M059J (cell line): Measurements from ENCODE around the gene PGAP6. TPM values are rescaled to one million over a fixed set of nuclear protein-coding genes. Genes with fewer than 3 reads are reported as not detected.
A peak's percentile ranks its signal among the peaks of the same experiment; 100 is the strongest.
"Not testable (repeated sequence)": the region's sequence is repeated elsewhere in the genome, so short reads cannot be mapped to it uniquely, and the experiment has no call there.

Experiments
- DNase-seq: peaks from one replicate; pipeline ENCODE4 v3.0.0-alpha.2; 2012; ENCODE audit warnings: low read depth
- total RNA-seq: library from RNA; depleted of rRNA; stranded (reverse); fragments of >200 nt; shearing (Covaris generic); gene quantifications from 2 replicates; pipeline ENCODE4 v1.2.3, GENCODE V29; 2014

The PGAP6 gene
- total RNA-seq, 1 experiment from 2014 or later = 71.2 TPM

- DNase-seq = peak; percentile 25
Measured at GRCh38 chr16:351804-352520, 29.8 kb downstream of the PGAP6 start.

- DNase-seq = no peak
Measured at GRCh38 chr16:350203-350602, 31.6 kb downstream of the PGAP6 start.

- no peak for DNase-seq
Measured at GRCh38 chr16:349211-349610, 32.6 kb downstream of the PGAP6 start.

GRCh38 chr16:348495-348894 is 33.3 kb downstream of the PGAP6 start:
- not testable (repeated sequence) for DNase-seq

- DNase-seq = no peak
Measured at GRCh38 chr16:347203-347602, 34.6 kb downstream of the PGAP6 start.

- peak; percentile 46 for DNase-seq
Measured at GRCh38 chr16:346587-346986, 35.2 kb downstream of the PGAP6 start.

- DNase-seq = no peak
Measured at GRCh38 chr16:345772-346171, 36.0 kb downstream of the PGAP6 start.

GRCh38 chr16:342455-343213 is 39.1 kb downstream of the PGAP6 start:
- DNase-seq = no peak

- not testable (repeated sequence) for DNase-seq
Measured at GRCh38 chr16:341974-342336, 39.8 kb downstream of the PGAP6 start.

GRCh38 chr16:341095-341973 is 40.4 kb downstream of the PGAP6 start:
- not testable (repeated sequence) for DNase-seq

- no peak for DNase-seq
Measured at GRCh38 chr16:340370-341091, 41.2 kb downstream of the PGAP6 start.

- DNase-seq = no peak
Measured at GRCh38 chr16:339680-340079, 42.1 kb downstream of the PGAP6 start.

GRCh38 chr16:337975-338575 is 43.7 kb downstream of the PGAP6 start:
- DNase-seq = no peak

- no peak for DNase-seq
Measured at GRCh38 chr16:337437-337836, 44.3 kb downstream of the PGAP6 start.

- no peak for DNase-seq
Measured at GRCh38 chr16:336269-336668, 45.5 kb downstream of the PGAP6 start.

- peak; percentile 68 for DNase-seq
Measured at GRCh38 chr16:334861-335632, 46.7 kb downstream of the PGAP6 start.

- not testable (repeated sequence) for DNase-seq
Measured at GRCh38 chr16:334164-334832, 47.5 kb downstream of the PGAP6 start.

GRCh38 chr16:333406-334094 is 48.2 kb downstream of the PGAP6 start:
- DNase-seq = no peak

- DNase-seq = peak; percentile 60
Measured at GRCh38 chr16:331181-331814, 50.5 kb downstream of the PGAP6 start.
